ENCODE data around the gene MIB1.
"Not testable (repeated sequence)": the region's sequence is repeated elsewhere in the genome, so short reads cannot be mapped to it uniquely, and the experiment has no call there.

The MIB1 gene

DNA sequence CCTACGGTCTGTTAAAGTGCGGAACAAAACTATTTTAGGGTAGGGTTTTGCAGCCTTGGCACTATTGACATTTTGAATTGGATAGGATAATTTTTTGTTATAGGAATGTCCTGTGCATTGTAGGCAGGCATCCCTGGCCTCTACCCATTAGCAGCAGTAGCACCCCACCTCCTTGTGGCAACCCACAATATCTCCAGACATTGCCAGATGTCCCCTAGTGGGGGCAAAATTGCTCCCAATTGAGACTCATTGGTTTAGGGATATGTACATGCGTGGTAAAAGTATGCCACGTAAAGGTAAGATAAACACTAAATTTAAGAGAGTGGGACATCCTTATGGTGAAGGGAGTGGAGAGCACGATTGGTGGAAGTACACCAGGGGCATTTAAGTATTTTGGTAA lies 4.6 kb downstream of the MIB1 start:
- DNase-seq = peak; percentile 6

DNA sequence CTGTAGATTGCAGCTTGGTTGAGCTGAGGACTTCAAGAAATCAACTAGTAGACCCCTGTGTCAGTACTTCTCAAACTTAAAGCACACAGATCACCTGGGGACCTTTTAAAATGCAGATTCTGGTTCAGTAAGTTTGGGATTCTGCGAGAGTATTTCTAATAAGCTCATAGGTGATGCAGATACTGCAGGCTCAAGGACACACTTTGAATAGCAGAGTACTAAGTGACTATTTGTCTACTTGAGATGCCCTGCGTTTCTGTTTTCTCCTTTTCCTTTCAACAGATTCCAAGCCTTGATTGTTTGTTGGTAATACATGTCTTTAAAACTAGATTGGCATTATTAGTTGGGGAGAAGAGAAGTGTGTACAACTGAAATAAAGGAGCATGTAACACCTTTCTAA lies 6.7 kb downstream of the MIB1 start:
- no peak for DNase-seq

DNA sequence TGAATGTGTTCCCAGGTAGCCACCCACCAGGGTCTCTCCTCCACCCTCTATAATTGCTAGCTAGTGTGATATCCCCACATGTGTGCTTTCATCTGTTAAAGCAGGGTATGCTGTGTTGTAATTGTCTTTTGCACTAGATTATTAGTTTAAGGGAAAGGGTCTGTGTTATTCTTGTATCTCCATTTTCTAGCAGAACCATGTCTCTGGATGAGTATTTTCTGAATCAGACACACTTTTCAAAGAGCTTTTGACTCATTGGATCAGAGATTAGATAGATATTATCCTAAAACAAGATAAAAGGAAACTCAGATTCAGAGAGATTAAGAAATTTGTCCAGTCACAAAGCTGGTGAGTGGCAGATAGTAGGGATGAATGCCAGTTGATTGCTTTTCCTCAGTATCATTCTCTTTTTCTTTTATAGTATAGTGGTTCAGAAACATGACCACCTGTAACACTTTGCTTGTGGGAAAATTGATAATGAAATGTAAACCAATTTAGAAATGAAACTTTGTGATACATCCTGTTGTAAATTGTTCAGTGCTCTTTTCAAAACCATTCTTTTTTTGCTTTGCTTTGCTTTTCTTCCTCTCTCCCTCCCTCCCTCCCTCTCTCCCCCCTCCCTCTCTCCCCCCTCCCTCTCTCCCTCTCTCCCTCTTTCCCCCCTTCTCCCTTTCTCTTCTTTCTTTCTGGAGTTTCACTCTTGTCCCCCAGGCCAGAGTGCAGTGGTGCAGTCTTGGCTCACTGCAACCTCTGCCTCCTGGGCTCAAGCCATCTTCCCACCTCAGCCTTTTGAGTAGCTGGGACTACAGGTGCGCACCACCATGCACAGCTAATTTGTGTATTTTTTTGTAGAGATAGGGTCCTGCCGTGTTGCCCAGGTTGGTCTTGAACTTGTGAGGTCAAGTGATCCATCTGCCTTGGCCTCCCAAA lies 7.4 kb downstream of the MIB1 start:
- no peak for DNase-seq

DNA sequence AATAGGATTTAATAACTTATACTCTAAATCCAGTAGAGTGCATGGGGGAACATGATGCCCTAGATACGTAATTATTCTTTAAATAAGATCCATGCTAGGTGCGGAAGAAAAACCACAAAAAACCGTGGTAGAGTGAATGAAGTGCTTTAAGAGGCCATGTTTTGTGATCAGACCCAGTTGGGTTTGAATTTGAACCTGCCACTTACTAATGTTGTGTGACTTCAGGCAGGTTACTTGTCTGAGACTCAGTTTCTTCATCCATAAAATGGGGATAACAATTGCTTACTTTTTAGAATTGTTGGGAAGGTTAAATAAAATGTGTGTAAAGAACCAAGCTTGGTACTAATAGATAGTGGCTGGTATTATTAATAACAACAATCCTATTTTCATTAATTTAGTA lies 17.2 kb downstream of the MIB1 start:
- DNase-seq = no peak

DNA sequence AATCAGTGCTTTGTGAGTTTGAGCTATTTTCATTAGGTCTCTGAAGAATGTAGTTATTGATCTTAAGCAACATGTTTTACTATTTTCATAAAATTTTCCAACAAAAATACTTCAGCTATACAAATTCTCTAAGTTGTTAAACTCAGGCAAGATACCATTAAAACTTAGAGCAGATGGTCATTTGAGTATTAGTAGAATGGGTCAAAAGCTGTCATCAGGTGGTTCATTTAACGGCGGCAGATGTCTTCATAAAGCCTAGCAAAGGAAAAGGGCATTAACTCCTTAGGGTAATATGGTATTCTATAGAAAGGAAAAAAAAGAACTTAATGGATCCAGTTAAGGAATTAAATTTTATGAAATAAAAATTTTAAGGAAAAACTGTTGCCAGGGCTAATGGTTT lies 19.2 kb downstream of the MIB1 start:
- no peak for DNase-seq

DNA sequence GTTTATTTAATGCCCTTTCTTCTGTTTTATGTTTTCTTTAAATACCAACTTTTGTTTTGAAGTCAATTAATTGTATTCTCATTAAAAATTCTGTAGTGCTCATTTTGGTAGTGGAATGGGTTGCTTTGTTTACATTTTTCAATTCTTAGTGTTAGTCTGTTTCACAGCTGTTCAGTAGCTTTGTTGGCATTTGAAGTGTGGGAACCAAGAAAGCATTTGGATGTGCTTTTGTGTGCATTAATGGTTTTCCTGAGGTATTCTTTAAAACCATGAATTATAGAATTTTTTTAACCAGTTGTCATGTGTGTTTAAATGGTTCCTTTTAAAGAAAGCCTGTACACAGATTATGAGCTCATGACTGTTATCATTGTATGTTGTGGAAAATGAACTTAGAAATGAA lies 19.7 kb downstream of the MIB1 start:
- no peak for DNase-seq

DNA sequence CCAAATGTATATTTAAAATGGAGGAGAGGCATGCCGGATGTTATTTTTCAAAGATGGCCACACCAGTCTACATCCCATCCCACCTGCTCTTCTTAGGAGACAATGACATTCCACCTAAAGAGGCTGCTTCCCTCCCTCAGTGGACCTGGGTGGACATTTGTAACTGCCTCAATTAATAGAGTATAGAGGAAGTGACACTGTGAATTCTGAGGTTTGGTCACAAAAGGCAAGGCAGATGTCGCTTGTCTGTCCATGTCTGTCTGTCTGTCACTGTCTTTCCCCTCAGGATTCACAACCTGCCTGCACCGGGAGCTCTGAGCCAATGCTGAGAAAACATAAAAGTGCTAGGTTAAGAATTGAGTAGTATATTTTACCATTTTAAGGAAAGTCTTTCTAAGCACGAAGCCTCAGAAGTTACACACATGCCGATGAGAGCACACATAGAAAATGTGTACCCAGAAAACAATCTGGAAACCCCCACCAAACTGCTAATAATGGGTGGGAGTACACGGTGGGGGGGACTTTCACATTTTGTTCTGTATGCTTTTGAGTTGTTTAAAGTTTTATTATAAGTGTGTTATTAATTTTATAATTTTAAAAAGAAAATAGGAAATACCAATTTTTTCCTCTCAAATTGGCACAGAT lies 21.0 kb downstream of the MIB1 start:
- DNase-seq = no peak

DNA sequence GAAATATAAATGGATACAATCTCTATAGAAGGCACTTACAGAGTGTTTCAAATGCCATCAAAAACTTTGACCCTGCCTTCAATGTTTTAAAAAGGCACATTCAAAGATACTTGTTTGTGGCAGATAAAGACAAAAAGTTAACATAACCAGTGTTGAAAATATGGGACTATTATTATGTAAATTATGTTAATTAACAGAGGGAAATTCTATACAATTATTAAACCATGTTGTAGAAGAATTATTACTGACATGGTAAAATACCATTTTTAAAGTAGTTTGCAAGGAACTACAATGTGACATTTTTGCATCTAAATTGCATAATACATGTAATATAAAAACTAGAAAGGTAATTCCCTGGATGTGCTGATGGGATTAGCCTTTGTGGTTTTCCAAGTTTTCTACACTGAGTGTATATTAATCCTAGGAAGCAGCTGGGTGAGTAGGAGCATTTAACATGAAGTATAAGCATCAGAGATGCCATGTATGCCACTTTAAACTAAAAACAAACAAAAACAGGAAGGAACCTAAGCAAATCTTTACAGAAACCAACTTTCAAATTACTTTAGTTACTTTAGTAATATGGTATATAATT lies 21.7 kb downstream of the MIB1 start:
- DNase-seq = no peak

DNA sequence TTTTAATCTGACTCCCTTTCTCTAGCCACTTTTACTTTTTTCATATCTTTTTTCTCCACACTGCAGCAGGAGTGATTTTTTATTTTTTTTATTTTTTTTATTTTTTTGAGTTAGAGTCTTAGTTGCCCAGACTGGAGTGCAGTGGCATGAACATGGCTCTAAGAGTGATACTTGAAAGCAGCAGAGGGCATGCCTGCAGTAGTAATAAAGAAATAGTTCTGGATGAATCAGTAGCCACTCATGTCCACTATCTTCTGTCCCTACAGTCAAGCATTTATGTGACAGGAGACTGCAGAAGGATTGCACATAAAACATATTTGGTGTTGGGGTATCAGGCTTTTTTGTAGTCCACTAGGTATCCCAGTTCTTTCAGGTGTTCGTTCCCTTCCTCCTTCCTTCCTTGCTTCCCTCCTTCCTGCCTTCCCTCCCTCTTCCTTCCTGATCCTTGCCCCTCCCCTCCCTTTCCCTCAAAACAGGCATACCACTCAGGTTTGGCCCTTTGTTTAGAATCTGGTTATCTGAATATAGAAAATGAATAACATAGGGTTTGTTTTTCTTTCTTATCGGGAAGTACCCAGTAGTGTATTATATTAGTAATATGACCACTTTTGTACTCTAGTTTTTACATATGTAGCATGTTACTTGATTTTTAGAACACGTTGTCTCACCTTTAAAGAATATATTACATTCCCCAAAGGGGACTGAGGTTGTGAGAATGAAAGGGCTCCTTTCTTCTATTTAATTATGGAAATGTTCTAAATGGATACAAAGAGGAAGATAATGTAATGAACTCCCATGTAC lies 23.5 kb downstream of the MIB1 start:
- no peak for DNase-seq

DNA sequence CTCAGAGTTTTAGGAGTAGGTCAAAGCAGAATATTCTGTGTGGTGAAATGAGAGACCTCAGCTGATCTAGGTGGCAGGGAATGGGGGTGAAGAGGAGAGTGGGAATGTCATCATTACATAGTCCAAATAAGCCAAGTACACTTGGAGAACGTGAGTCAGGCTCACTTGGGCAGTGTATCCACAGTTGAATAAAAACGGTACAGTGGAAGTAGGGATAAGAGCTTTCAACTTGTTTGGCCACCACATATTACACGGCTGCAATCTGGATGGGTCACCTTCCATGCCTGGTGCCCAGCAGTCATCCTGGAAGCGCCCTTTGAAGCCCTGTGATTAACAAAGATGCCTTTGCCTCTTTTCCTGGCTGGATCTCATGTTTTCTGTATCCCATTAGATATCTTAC lies 28.6 kb downstream of the MIB1 start:
- DNase-seq = no peak

DNA sequence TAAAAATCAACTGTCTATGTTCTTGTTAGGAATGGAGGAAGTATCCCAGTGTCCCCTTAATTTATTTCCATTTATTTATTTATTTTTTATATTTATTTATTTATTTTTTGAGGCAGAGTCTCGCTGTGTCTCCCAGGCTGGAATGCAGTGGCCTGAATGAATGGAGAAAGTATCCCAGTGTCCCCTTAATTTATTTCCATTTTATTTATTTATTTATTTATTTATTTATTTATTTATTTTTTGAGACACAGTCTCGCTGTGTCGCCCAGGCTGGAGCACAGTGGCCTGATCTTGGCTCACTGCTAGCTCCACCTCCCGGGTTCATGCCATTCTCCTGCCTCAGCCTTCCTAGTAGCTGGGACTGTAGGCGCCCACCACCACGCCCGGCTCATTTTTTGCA lies 34.1 kb downstream of the MIB1 start:
- DNase-seq = no peak

DNA sequence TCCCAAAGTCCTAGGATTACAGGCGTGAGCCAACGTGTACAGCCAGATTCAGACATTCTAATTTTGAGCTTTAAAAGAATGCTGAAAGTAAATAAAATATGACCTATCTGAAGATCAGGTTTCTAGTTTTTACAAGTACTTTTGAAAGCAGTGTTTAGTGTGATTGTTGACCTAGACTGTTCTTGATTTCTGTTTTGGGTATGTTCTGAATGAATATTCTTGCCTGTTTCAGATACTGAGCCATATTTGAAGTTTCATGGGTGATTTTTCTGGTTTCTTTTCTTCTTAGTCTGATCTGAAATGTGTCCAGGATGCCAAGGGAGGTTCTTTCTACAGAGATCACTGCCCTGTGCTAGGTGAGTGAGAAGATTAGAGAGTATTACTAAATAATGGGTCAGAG lies 37.2 kb downstream of the MIB1 start:
- no peak for DNase-seq

DNA sequence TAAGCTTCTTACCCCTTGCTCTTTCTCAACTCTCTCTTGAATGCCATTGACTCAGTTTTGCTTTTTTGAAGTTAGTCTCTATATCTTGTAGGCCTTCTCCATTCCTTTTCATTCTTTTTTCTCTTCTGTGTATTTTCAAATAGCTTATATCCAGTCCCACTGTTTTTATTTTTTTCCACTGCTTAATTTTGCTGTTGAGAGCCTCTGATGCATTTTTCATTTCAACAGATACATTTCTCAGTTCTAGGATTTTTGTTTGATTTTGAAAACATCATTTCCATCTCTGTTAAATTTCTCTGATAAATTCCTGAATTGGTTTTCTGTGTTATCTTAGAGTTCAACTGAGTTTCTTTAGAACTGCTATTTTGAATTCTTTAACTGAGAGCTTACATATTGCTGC lies 45.9 kb downstream of the MIB1 start:
- no peak for DNase-seq

DNA sequence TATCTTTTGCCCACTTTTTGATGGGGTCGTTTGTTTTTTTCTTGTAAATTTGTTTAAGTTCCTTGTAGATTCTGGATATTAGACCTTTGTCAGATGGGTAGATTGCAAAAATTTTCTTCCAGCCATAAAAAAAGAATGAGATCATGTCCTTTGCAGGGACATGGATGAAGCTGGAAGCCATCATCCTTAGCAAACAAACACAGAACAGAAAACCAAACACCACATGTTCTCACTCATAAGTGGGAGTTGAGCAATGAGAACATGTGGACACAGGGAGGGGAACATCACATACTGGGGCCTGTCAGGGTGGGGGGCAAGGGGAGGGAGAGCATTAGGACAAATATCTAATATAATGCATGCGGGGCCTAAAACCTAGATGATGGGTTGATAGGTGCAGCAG lies 55.5 kb downstream of the MIB1 start:
- not testable (repeated sequence) for DNase-seq

DNA sequence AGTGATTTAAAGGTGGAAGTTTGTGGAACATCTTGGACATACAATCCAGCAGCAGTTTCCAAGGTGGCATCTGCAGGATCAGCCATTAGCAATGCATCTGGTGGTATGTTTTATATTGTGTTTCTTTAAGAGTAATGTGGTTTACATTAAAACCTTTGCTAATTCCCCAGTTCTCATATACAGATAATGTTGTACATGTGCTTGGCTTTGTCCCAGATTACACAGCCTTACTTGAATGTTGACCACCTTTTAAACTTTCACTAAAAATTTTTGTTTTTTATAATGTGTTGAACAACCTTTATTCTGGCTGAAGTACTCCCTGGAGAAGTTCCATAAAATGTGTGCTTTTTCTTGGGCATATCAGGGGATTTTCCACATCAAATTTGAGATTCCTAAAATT lies 57.5 kb downstream of the MIB1 start:
- DNase-seq = no peak

DNA sequence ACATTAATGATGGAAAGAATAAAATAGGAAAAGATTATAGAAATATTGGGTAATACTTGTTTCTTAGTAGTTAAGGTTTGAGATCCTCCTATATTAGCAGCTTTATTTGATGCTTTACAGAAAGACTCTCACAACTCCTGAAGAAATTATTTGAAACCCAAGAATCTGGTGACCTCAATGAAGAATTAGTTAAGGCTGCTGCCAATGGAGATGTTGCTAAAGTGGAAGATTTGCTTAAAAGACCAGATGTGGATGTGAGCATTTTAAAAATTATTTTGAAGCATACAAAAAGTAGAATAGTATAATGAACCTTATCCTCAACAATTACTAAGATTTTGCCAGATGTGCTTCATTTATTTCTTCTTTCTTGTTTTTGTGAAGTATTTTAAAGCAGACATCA lies 59.1 kb downstream of the MIB1 start:
- DNase-seq = no peak

DNA sequence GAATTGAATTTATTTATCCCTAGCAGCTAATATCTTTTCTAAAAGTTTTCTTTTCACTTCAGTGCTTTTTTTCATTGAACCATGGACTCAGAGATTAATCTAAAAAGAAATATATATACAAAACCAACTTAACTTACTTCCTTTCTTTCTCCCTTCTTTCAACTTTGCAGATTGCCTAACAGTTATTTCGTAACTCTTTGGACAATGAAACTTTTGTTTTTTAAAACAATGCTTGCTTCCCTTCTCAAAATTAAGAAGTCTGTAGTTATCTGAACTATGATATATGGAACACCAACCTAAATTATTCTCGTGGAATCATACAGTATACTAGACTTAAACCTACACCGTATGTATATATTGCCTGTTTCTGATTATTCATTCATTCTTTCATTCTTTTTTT lies 62.9 kb downstream of the MIB1 start:
- DNase-seq = no peak

DNA sequence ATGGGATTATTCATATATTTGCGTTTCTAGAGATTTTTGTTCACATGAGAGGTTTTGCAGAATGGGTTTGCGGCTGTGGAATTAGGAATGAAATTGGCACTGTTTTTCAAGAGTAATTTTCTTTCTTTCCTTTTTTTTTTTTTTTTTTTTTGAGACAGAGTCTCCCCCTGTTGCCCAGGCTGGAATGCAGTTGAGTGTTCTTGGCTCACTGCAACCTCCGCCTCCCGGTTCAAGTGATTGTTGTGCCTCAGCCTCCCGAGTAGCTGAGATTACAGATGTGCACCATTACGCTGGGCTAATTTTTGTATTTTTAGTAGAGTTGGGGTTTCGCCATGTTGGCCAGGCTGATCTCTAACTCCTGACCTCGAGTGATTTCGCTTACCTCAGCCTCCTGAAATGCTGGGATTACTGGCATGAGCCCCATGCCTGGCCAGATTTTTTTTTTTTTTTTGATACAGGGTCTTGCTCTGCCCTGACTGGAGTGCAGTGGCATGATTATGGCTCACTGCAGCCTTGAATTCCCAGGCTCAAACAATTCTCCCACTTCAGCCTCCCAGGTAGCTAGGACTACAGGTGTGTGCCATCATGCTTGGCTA lies 65.3 kb downstream of the MIB1 start:
- no peak for DNase-seq

DNA sequence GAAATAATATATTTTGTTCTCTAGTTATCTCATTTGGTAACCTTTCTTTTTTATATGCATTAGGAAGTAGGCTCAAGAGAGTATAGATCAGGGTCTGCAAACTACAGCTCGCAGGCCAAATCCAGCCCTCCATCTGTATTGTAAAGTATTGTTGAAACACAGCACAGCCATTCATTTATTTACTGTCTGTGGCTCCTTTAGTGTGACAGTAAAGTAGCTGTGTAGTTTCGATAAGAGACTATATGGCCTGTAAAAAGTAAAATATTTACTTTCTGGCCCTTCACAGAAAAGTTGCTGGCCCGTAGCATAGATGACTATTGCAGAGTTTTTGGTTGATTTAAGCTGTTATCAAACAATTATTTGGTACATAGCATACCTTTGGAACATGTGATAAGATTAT lies 67.6 kb downstream of the MIB1 start:
- DNase-seq = no peak

DNA sequence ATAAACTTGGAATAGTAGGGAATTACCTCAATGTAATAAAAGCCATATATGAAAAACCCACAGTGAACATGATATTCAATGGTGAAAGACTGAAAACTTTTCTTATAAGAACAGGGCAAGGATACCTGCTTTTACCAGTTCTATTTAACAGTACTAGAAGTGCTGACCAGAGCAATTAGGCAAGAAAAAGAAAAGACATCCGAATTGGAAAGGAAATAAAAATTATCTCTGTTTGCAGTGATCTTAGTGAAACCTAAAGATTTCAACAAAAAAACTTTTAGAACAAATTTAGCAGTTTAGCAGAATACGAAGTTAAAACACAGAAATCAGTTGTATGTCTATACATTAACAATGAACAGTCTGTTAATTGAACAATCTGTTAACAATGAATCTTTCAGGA lies 69.1 kb downstream of the MIB1 start:
- DNase-seq = no peak

DNA sequence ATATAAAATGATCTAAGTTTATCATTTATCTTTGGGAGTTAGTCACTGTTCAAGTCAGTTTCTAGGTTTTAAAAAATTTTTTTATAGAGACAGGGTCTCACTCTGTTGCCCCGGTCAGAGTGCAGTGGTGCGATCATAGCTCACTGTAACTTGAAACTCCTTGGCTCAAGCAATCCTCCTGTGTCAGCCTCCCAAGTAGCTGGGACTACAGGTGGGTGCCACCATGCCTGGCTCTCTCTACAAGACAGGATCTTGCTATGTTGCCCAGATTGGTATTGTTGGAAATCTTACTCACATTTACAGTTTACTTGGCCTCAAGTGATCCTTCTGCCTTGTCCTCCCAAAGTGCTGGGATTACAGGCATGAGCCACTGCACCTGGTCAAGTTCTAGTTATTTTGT lies 74.5 kb downstream of the MIB1 start:
- no peak for DNase-seq

DNA sequence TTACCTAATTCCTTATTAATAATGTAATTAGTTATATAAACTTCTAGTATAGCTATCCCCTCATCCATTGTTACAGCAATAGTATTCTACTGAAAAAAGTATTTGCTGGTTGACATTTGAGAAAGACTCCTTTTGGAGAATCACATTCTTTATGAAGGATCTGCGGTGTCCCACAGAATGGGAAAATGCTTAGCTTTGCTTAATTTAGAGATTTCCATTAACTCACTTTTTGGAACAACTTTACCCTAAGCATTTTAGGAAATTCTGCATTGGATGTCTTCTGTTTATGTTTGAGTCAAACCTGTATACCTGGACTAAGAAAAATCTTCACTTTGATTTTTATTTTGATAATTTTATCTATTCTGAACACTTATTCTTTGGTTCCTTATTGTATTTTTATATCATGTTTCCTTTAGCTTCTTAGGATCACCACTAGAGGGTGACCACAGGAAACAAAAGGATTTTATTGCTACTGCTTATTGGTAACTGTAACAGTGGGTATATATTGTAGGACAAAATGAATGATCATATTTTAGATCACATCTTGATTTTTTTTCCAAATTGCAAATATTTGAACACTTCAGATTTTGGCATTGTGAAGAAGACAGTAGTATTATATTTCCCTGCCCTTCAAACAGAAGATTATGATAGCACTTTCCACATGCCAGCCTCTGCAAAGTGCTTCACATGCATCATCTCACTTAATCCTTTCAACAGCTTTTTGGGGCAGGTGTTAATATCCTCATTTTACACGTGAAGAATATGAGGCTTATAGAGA lies 79.6 kb downstream of the MIB1 start:
- DNase-seq = no peak

Measured in CD4-positive, alpha-beta T cell treated with Interleukin-6 for 4 hours (primary cell).